ENCODE measurements around the gene CBFA2T2.
"Not testable (repeated sequence)": the region's sequence is repeated elsewhere in the genome, so short reads cannot be mapped to it uniquely, and the experiment has no call there.

CBFA2T2 gene

DNA sequence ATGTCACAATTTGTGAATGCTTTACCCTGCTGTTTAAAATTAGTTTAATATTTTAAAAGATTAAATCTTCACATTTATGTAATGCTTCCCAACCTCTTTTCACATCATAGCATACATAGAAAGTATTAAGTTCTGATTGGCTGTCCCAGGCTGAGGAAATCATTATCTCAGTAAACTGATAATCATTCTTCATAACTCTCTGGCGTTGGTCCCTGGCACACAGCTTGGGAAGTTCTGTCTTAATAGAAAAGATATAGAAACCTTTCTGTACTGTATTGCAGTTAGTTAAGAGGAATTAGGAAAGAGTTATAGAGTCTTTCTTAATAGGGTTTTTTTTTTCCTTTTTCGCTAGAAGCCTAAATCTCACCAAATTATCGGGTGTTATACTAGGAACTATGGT lies 85.4 kb downstream of the CBFA2T2 start:
- no peak for DNase-seq (ENCODE audit: low spot score)

- DNase-seq (ENCODE audit: low spot score): no peak
These were observed 86.7 kb downstream of the CBFA2T2 start for GRCh38 chr20:33576432-33577125.

GRCh38 chr20:33578510-33578909 lies 88.6 kb downstream of the CBFA2T2 start:
- DNase-seq (ENCODE audit: low spot score): no peak

GRCh38 chr20:33583143-33583542 lies 93.2 kb downstream of the CBFA2T2 start:
- no peak for DNase-seq (ENCODE audit: low spot score)

DNA sequence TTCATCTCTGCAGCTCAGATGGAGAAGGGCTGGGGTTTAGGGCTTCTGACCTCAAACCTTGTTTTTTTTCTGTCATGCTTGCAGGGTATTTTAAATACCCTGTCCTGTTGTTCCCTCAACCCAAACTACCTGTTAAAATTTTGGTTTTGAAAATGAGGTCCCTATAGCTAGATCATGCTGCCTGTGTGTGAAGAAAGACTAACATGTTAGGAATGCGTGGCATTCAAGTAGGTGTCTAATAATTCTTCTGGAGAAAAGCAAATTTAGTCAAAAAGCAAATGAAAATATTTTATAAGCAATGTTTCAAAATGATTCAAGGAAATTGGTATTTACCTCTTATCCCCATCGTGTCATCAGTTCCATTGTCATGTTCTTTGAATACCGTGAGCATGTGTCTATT lies 95.1 kb downstream of the CBFA2T2 start:
- no peak for DNase-seq (ENCODE audit: low spot score)

GRCh38 chr20:33585413-33585812 lies 95.5 kb downstream of the CBFA2T2 start:
- no peak for DNase-seq (ENCODE audit: low spot score)

GRCh38 chr20:33589059-33589458 lies 99.2 kb downstream of the CBFA2T2 start:
- DNase-seq (ENCODE audit: low spot score): no peak

GRCh38 chr20:33591901-33592300 lies 102.0 kb downstream of the CBFA2T2 start:
- DNase-seq (ENCODE audit: low spot score): not testable (repeated sequence)

DNA sequence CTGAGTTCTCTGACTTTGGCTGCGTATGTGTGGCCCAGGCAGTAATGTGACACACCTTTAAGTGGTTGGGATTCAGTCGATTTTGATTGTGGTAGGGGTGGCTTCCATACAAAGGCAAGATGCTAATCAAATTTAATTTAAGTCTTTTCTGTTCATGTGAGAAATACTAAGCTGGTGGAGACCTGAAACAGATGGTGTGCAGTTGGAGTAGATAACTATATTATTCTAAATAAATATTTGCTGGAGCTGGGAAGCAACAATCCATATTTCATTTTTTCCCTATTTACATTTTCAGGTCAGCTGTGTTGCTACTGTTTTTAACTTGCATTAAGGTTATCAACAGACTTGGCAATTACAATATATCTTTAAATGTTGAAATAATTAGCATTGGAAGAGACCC lies 104.8 kb downstream of the CBFA2T2 start:
- DNase-seq (ENCODE audit: low spot score): no peak

- no peak for DNase-seq (ENCODE audit: low spot score)
These were observed 110.5 kb downstream of the CBFA2T2 start for GRCh38 chr20:33600414-33600813.

DNA sequence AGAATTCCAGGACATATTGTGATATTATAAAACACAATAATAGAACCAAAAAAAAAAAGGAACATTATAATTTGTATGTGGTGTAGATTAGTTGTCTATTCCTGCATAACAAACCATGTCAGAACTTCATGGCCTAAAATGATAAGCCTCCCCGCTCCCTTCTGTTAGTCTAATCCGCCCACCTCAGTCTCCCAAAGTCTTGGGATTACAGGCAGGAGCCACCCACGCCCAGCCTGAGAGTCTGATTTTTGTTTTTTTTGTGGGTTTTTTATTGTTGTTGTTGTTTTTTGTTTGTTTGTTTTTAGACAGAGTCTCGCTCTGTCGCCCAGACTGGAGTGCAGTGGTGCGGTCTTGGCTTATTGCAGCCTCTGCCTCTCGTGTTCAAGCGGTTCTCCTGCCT lies 111.1 kb downstream of the CBFA2T2 start:
- no peak for DNase-seq (ENCODE audit: low spot score)

GRCh38 chr20:33601861-33602260 lies 112.0 kb downstream of the CBFA2T2 start:
- DNase-seq (ENCODE audit: low spot score): no peak

DNA sequence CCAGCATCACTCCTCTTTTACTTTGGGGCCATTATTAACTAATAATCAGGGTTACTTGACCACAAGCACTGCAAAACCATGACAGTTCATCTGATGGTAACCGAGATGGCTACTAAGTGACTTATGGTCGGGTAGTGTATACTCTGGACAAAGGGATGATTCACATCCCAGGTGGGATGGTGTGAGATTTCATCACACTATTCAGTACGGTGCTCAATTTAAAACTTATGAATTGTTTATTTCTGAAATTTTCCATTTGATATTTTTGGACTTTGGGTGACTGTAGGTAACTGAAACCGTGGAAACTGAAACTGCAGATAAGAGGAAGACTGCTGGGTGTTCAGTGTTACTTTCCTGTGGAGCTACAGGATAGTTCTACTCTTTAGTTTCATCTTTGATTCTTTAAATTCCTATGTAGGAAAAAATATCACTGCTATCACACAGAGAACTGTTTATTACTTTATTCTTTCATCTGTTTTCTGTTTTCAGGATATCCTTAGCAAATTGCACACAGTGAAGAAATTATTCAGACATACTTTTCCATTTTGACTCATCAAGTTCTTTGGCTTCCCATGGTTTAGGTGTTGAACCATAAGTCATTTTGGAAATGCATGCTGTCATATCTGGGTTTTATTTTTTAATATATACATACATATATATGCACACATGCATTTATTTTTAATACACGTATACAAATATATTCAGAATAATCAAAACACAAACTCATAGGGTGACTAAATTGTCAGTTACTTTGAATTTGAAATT lies 113.1 kb downstream of the CBFA2T2 start:
- no peak for DNase-seq (ENCODE audit: low spot score)

DNA sequence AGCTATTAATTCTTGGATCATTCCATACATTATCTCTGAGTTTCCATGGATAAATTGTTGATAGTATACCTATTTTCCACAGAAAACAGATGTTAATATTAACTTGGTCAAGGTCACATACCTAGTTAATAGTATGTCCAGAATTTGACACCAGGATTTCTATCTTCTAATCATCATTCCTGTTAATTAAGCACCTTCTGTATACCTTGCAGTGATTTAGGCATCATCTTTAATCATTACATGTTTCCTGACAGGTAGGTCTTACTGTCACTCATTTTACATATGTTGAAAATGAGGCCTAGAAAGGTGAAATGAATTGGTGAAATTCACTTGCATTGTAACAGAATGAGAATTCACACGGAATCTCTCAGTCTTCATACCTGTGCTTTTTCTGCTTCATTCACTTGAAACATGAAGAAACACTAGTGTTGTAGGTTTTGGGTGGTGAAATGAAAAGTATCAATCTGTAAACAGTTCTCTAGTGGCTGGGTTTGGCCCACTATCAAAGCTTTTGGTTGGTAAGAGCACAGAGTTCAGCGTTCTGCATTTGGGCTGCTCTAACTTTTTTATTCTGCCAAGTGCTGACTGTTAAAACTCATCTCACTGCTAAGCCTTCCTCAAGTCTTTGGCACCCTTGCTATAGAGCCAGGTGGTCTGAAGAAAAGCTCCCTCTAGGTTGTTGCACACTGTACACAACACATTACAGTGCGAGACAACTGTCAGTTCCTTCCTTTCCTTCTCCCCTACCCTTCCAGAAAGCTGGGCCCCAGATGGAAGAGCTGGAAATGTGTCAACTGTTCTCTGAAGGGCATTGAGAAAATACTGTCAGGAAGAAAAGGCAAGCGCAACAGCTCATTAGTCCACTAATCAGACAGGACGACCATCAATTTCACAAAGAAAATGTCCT lies 114.4 kb downstream of the CBFA2T2 start:
- DNase-seq (ENCODE audit: low spot score): no peak

- DNase-seq (ENCODE audit: low spot score): no peak
These were observed 115.1 kb downstream of the CBFA2T2 start for GRCh38 chr20:33604991-33605370.

GRCh38 chr20:33606118-33606771 lies 116.3 kb downstream of the CBFA2T2 start:
- no peak for DNase-seq (ENCODE audit: low spot score)

GRCh38 chr20:33609504-33609903 lies 119.6 kb downstream of the CBFA2T2 start:
- DNase-seq (ENCODE audit: low spot score): no peak

GRCh38 chr20:33611106-33611505 lies 121.2 kb downstream of the CBFA2T2 start:
- no peak for DNase-seq (ENCODE audit: low spot score)

GRCh38 chr20:33612001-33612400 lies 122.1 kb downstream of the CBFA2T2 start:
- DNase-seq (ENCODE audit: low spot score): no peak

DNA sequence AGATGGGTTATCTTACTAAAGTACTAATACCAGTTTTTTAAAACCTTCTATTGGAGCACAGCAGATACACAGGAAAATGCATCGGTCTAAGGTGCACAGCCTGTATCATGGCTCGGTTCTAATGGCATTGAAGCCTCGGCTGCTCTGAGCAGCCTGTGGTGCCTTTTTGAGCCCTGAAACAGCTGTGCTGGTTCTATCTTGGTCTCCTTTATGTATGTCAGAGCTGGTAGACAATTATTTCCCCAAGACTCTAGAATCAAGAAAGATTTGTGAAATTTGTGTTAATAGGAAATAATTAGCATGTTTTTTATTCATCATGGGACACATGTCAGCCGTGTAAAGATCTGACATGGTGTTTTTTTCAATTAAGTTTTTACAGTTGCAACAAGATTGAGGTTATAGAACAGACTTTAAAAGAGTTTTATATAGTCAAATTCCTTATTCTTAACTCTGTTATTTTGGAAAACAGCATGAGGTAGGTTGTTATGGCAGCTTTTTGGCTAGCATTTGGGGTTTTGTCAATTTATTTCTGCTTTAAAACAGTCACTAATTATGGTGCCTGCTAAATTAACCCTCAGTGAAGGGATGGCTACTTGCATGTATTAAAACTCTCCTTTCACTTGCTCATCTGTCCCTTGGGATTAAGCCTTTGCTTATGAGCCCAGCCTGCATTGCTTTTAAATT lies 132.0 kb downstream of the CBFA2T2 start:
- DNase-seq (ENCODE audit: low spot score): no peak

- DNase-seq (ENCODE audit: low spot score): no peak
These were observed 132.9 kb downstream of the CBFA2T2 start for GRCh38 chr20:33622705-33623365.

Measured in RKO (cell line).